ENCODE data around the gene DENND4A.
"Not testable (repeated sequence)": the region's sequence is repeated elsewhere in the genome, so short reads cannot be mapped to it uniquely, and the experiment has no call there.

The DENND4A gene

GRCh38 chr15:65812916-65813315 is 20.8 kb upstream of the DENND4A start:
- no peaks in the 10 kb centered on the region for H3K36me3 ChIP-seq (ENCODE audit: control insufficient read depth, insufficient read depth, low read length)
- DNase-seq (ENCODE audit: extremely low read depth, insufficient read length): no peak
- H3K4me3 ChIP-seq (replicated peaks; ENCODE audit: low read depth, low read length): no peak overlapping the region
- no peaks in the 10 kb centered on the region for H3K27me3 ChIP-seq (replicated peaks; ENCODE audit: control insufficient read depth, insufficient read depth, low read length)
- TF ChIP-seq, protein P1, sequence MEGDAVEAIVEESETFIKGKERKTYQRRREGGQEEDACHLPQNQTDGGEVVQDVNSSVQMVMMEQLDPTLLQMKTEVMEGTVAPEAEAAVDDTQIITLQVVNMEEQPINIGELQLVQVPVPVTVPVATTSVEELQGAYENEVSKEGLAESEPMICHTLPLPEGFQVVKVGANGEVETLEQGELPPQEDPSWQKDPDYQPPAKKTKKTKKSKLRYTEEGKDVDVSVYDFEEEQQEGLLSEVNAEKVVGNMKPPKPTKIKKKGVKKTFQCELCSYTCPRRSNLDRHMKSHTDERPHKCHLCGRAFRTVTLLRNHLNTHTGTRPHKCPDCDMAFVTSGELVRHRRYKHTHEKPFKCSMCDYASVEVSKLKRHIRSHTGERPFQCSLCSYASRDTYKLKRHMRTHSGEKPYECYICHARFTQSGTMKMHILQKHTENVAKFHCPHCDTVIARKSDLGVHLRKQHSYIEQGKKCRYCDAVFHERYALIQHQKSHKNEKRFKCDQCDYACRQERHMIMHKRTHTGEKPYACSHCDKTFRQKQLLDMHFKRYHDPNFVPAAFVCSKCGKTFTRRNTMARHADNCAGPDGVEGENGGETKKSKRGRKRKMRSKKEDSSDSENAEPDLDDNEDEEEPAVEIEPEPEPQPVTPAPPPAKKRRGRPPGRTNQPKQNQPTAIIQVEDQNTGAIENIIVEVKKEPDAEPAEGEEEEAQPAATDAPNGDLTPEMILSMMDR (IDR thresholded peaks at IDR 0.05; ENCODE audit: insufficient read depth, low read length, poor library complexity, severe bottlenecking): no peak

- DNase-seq (ENCODE audit: extremely low read depth, insufficient read length): no peak
- TF ChIP-seq, protein P1 (IDR thresholded peaks at IDR 0.05; ENCODE audit: insufficient read depth, low read length, poor library complexity, severe bottlenecking): no peak
- no peaks in the 10 kb centered on the region for H3K36me3 ChIP-seq (ENCODE audit: control insufficient read depth, insufficient read depth, low read length)
- no peak overlapping the region for H3K4me3 ChIP-seq (replicated peaks; ENCODE audit: low read depth, low read length)
- no peaks in the 10 kb centered on the region for H3K27me3 ChIP-seq (replicated peaks; ENCODE audit: control insufficient read depth, insufficient read depth, low read length)
These were observed 20.4 kb upstream of the DENND4A start for GRCh38 chr15:65812467-65812866.

DNA sequence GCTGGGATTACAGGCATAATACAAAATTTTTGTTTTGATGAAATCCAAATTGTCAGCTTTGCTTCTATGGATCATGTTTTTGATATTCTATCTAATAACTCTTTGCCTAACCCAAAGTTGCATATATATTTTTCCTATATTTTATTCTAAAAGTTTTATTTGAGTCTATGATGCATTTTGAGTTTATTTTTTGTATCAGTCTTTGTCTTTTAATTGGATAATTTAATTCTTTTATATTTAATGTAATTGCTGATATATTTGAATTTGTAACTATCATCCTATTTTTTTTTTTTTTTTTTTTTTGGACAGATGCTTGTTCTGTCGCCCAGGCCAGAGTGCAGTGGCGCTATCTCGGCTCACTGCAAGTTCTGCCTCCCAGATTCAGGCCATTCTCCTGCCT is 19.7 kb upstream of the DENND4A start:
- Histone ChIP-seq H3K27me3 (replicated peaks; ENCODE audit: control insufficient read depth, insufficient read depth, low read length) (no peaks in the 10 kb centered on the region), H3K4me3 (replicated peaks; ENCODE audit: low read depth, low read length) (no peak overlapping the region), H3K36me3 (ENCODE audit: control insufficient read depth, insufficient read depth, low read length) (no peaks in the 10 kb centered on the region)
- DNase-seq (ENCODE audit: extremely low read depth, insufficient read length): no peak
- TF ChIP-seq, protein P1 (IDR thresholded peaks at IDR 0.05; ENCODE audit: insufficient read depth, low read length, poor library complexity, severe bottlenecking): no peak

- H3K36me3 ChIP-seq (ENCODE audit: control insufficient read depth, insufficient read depth, low read length); H3K27me3 ChIP-seq (replicated peaks; ENCODE audit: control insufficient read depth, insufficient read depth, low read length); DNase-seq (ENCODE audit: extremely low read depth, insufficient read length); H3K4me3 ChIP-seq (replicated peaks; ENCODE audit: low read depth, low read length): not testable (repeated sequence)
These were observed 19.1 kb upstream of the DENND4A start for GRCh38 chr15:65811011-65811733.

DNA sequence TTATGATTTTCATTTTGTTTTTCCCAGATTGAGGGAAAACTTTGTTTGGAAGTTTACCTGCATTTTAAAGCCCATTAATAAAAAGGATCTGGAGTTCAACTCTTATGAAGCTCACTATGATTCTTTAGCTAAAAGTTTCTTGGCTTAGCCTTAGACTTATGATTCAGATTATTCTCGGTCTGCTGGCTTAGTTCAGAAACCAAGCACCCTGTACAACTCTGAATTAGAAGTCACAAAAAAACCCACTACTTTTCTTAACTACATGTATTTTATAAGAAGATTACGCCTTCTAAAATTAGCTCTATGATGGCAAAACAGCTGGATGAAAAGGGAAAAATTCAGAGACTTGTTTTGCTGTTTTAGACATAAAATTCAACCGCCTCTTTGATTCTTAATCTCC is 14.3 kb upstream of the DENND4A start:
- Histone ChIP-seq H3K36me3 (ENCODE audit: control insufficient read depth, insufficient read depth, low read length) (no peaks in the 10 kb centered on the region), H3K4me3 (replicated peaks; ENCODE audit: low read depth, low read length) (no peak overlapping the region)

GRCh38 chr15:65805019-65805745 is 13.1 kb upstream of the DENND4A start:
- no peaks in the 10 kb centered on the region for H3K27me3 ChIP-seq (replicated peaks; ENCODE audit: control insufficient read depth, insufficient read depth, low read length)
- no peak for DNase-seq (ENCODE audit: extremely low read depth, insufficient read length)
- TF ChIP-seq, protein P1 (IDR thresholded peaks at IDR 0.05; ENCODE audit: insufficient read depth, low read length, poor library complexity, severe bottlenecking): no peak
- H3K4me3 ChIP-seq (replicated peaks; ENCODE audit: low read depth, low read length): no peak overlapping the region
- H3K36me3 ChIP-seq (ENCODE audit: control insufficient read depth, insufficient read depth, low read length): no peaks in the 10 kb centered on the region

More for the DNA sequence above, 14.3 kb upstream of the DENND4A start:
- TF ChIP-seq, protein P1 (IDR thresholded peaks at IDR 0.05; ENCODE audit: insufficient read depth, low read length, poor library complexity, severe bottlenecking): no peak
- H3K27me3 ChIP-seq (replicated peaks; ENCODE audit: control insufficient read depth, insufficient read depth, low read length): no peaks in the 10 kb centered on the region
- DNase-seq (ENCODE audit: extremely low read depth, insufficient read length): no peak
